ENCODE measurements around the gene C2orf78.
A peak's percentile ranks its signal among the peaks of the same experiment; 100 is the strongest.
"Not testable (repeated sequence)": the region's sequence is repeated elsewhere in the genome, so short reads cannot be mapped to it uniquely, and the experiment has no call there.

C2orf78 gene

DNA sequence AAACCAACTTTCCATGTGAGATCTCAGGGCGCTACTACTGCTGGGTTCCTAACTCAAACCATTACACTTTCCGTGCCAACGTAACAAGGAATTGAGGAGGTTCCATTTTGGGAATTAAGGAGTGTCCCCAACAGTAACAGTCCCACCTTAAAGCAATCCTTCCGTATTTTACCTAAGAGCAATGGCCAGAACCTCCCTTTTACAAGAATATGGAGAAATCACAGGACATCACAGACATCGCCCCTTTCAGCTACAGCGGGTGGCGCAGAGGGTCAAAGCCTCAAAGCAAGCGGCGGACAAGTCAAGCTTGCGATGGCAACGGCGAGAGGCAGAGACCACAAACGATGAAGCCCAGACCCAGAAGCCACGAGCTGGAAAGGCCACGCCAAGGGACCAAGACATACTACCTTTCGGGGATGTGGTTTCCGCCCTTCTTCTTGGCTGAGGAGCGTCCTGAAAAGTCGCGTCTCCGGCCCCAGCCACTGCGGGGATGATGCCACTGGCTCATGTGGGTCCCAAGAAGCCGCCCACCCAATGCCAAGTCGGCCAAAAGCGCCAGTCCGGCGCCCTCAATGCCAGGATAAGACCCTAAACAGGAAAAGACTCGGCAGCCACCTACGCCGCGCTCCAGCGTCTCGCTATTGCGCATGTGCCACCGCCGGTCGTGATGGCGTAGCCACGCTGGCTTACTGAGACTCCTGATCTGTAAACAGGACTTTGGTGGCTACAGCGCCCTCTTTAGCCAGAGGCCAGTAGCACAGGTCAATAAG lies 4.3 kb upstream of the C2orf78 start, which contains the start of gene DUSP11:
Gene DUSP11 (minus strand): TSS at position 637 of the 770 bp plus-strand sequence. CDS start 129 bp downstream, at position 508.
- DNase-seq (ENCODE audit: low read depth): peak; percentile 64

DNA sequence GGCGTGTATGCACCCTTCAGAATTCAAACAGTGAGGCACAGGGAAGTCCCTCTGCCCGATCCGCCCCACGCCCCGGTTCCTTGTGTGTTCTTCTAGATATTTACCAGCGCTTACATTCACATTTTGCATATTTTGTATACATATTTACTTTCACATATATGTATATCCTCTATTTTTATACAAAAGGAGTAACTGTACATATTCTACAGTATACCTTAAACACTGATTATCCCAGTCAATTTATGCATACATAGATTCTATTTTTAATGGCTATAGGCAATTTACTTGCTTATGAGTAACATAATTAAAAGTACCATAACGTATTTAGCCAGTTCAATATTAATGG lies 3.8 kb upstream of the C2orf78 start:
- no peak for DNase-seq (ENCODE audit: low read depth)

DNA sequence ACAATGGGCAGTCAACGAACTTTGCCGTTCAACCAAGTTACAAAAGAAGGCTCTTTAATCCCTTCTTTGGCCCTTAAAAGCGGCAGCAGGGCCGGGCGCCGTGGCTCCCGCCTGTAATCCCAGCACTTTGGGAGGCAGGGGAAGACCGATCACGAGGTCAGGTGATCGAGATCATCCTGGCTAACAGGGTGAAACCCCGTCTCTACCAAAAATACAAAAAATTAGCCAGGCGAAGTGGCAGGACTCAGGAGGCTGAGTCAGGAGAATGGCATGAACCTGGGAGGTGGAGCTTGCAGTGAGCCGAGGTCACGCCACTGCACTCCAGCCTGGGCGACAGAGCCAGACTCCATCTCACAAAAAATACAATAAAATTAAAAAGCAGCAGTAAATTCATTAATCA lies 581 bp upstream of the C2orf78 start:
- not testable (repeated sequence) for DNase-seq (ENCODE audit: low read depth)

DNA sequence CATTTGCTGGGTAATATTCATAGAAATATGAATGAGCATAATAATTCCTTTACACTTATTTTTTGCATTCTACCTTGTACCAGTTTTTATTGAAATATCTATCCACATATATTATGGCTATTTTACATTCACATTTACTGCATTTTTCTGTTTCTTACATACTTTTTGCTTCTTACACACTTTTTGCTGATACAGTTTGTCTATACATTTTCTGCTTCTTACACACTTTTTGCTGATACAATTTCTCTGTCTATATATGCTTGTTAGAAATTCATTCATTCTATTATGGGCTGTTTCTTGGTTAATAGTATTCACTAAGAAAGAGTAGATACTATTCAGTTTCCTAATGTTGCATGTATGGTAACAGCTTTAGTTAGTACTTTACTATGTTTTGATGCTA lies 27.9 kb downstream of the C2orf78 start:
- no peak for DNase-seq (ENCODE audit: low read depth)

DNA sequence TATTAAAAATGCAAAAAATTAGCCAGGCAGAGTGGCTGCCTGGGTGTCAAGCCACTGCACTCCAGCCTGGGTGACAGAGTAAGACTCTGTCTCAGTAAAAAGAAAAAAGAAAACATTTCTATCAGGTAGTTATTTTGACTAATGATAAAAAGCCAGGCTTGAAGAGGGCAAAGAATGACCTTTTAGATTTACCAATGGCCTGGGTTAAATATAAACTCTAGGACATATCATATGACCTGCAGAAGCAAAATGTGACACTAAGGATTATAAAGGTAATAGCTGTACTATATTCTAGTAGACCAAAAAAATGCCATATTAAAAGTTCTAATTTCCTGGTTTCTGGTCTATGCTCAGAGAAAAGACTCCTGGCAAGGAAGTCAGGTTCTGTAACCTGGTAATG lies 28.7 kb downstream of the C2orf78 start:
- DNase-seq (ENCODE audit: low read depth): no peak

DNA sequence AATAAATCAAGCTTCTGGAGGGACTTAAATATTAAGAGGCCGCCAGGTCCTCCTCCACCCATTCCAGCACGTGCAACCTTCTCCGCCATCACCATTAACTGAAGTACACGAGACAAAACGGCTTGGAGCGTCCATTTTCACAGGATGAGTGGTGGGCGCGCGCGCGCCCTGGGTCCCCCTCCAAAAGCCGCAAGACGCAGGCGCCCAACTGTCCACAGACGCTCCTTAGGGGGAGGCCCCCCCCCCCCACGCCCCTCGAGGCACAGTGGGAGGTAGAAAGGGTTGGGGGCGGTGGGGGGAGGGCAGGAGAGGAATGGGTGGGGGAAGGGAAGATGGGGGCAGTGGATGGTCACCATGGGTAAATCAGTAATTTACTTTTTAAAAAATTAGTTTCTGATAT lies 34.3 kb downstream of the C2orf78 start:
- no peak for DNase-seq (ENCODE audit: low read depth)

DNA sequence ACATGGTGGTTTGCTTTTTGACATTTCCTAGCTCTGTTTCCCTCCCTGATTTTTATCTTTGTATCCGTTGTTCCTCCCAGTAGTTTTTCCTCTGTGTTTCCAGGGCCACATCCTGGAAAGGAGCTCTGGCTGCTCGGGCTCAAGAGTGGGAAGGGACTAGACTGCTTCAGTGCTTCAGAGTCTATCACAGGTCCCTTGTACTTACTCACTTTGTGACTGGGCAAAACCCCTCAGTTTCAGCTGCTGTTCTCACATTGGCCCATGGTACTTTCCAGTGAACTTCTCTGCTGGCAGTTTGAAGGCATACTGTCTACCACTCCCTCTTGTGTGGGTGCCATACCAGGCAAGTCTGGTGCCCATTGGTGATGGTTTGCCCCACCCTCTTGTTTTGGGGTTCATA lies 37.2 kb downstream of the C2orf78 start:
- no peak for DNase-seq (ENCODE audit: low read depth)

DNA sequence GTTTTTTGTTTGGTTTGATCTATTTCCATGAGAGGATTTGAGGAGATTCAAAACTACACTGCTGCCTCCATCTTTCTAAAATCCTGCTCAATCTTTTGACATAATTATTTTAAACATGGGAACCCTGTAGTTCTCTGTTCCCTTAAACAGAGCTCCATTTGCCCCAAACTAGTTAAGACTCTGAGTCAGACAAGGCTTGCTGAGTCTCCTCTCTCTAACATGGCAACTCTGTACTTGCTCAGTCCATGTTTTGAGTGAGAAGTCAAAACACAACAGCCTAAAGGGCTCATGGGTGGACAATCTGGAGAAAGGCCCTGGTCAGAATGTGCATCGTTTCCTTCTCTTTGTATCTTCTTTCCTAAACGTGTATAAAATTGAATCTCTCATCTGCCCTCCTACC lies 37.7 kb downstream of the C2orf78 start:
- no peak for DNase-seq (ENCODE audit: low read depth)

DNA sequence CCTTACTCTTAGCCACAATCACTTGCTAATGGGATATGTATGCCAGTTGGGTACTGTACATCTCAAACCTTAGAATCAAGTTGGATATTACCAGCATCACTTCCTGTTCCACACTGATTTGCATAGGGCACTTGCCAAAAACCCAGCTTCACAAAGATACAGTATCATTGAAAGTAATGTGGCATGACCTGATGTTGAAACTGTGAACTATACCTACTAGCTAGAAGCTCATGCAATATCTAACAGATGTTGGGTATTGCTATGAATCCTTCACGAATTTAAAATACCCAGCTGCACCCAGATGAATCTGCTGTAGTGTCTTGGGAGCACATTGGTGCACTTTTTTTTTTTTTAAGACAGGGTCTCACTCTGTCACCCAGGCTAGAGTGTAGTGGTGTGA lies 38.3 kb downstream of the C2orf78 start:
- DNase-seq (ENCODE audit: low read depth): no peak

DNA sequence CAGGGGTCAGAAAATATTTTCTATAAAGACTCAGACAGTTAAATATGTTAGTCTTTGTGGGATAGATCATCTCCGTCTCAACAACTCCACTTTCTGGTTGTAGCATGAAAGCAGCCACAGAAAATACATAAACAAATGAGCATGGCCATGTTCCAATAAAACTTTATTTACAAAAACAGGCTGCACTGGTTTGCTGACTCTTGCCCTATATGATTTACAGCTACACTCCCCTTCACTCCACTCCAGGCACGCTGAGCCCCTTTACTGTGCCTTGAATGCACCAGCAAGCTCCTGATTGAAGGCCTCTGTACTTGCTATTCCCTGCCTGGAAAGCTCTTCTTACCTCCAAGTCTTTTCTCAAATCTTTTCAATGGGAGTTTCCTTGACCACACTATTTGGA lies 39.0 kb downstream of the C2orf78 start:
- DNase-seq (ENCODE audit: low read depth): no peak

DNA sequence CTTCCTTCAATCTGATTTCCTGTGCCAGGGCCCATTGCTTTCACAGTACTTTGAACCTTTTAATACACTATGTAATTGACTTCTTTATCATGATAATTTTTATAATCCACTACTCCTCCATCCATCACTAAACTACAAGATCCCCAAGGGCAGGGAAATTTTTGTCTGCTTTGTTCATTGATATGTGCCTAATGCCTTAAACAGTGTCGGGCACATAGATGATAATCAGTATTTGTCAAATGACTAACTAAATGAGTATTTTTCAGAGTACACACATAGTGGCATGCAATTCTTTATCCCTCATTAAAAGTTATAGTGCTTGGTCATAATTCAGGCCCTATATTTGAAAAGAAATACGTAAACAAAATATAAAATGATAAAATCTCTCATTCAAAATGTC lies 39.4 kb downstream of the C2orf78 start:
- no peak for DNase-seq (ENCODE audit: low read depth)

DNA sequence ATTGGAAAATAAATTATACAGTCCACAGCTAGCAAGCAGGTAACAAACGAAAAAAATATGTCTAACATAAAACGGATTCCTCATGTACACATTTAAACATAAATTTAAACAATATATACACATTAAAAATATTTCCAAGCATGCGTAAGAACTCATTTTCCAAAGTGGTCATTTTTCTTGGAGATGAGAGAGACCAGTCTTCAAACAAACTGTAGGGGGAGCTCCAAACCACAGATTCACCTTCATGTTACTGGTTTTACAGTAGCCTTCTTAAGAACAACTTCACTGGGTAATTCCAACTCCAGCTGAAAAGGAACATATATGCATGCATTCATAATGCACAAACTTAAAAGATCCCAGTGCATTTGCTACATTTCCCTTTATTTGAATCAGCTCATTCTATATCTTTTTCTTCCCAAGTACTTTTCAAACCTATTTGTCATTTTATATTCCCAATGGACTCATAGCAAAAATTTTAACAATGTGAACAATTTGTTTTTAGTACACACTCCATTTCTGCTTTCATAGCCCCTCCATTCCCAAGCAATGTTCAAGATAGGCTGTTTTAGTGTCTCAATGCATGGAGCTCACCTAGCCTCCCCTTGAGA lies 40.0 kb downstream of the C2orf78 start:
- DNase-seq (ENCODE audit: low read depth): peak; percentile 49

DNA sequence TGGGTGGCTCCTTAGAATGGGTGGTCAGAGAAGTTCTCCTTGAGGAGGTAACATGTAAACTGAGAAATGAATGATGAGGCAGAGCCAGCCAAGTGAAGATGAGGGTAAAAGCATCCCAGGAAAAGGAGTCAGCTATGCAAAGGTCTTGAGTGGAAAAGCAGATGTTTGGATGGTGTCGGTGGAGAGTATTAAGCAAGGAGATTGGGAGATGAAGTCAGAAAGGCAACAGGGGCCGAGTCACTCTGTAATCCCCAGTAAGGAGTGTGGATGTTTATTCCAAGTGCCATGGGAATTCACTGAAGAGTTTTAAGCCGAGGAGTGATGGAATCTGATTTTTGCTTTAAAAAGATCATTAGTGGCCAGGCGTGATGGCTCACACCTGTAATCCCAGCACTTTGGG lies 41.4 kb downstream of the C2orf78 start:
- no peak for DNase-seq (ENCODE audit: low read depth)

DNA sequence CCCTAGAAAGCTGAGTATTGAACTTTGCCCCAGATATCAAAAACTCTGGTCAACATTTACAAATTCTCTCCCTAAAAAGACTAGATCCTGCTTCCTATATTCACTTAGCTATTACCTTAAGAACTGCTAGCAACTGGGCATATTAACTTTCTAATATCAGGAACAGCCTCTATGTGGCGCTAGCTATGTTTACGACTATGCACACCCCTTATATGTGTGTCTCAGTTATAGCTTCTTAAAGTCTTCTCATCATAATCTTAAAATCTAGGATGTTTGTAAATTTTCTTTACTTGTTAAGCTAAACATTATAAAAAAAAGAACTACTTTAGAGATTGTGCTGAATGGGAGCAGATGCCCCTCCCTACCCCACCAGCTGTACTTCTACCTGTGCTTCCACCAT lies 43.0 kb downstream of the C2orf78 start:
- no peak for DNase-seq (ENCODE audit: low read depth)

DNA sequence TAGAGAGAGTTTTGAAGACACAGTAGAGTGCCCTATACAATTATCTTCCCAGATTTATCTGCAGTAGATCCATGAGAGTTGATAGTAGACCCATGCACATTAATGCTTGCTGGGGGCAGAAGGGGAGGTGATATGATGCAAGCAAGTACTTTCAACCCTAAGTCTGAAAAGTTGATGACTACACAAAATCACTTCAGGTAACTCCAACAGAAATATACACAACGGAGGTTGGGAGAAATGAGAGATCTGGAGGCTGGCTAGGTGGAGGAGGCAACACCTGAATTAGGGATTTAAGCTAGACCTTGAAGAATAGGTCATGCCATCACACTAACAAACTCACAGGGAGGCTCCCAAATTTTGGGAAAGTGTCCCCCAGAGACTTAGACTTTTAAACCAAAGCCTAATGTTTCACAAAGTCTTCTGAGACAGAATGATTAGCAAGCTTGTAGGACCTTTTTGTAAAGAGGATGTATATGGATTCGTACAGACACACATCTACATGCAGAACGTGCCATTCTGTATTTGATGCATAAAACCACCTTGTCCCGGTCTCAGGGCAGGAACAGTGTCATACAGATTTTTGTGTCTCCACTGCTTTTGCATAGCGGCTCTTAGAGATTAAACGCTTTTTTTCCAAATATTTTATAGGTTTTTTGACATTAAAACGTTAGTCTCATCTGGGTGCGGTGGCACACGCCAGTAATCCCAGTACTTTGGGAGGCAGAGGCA lies 43.8 kb downstream of the C2orf78 start:
- no peak for DNase-seq (ENCODE audit: low read depth)

DNA sequence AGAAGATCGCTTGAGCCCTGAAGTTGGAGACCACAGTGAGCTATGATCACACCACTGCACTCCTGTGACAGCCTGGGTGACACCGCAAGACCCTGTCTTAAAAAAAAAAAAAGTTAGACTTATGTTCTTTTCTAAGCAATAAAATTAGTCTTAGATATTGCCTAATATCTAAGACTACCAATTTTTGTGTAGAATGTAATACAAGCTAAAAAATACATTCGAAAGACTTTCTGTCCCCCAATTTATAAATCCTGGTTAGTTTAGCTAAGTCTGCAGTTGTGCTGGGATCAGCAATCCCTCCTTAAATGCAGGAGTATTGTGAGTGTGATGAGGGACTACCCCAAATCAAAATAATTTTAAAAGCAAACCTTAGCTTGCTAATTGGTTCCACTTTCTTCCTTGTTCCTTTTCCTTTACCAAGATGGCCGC lies 44.4 kb downstream of the C2orf78 start:
- DNase-seq (ENCODE audit: low read depth): no peak

DNA sequence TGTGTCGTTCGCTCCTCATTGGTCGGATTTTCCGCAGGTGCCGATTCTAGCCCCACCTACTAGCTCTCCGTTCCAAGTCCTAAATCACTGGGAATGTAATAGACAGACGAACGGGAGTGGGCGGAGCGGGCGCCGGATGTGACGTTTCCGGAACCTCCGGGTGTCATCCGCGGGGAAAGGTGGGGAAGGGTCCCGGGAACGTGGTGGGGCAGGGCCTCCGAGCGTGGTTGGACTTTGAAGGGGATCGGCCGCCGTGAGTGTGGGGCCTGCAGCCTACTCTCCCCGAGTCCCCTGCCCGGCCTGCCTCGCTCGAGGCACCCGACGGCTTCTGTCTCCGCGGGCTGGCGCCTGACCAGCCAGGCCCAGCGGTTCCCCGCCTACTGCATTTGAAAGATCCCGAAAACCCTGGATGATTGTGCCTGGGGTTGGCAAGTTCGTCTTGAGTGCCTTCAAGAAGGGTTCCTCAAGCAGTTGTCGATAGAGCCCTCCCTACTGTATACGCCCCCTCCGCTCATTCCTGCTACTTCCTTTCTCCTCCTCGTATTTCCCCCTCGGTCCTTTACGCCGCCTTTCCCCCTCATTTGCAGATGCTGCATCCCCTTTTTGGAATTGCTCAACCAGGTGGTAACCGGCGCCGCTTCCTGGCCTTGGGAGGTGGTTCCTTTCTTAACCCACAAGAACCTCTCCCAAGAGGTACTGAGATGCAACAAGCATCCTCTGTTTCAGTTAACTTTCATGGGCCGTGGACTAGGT lies 45.0 kb downstream of the C2orf78 start, which contains the start of gene STAMBP:
Gene STAMBP (plus strand): TSS at position 144 of the 753 bp plus-strand sequence. CDS start 1,896 bp downstream, outside the sequence.
- peak; percentile 92 for DNase-seq (ENCODE audit: low read depth)

DNA sequence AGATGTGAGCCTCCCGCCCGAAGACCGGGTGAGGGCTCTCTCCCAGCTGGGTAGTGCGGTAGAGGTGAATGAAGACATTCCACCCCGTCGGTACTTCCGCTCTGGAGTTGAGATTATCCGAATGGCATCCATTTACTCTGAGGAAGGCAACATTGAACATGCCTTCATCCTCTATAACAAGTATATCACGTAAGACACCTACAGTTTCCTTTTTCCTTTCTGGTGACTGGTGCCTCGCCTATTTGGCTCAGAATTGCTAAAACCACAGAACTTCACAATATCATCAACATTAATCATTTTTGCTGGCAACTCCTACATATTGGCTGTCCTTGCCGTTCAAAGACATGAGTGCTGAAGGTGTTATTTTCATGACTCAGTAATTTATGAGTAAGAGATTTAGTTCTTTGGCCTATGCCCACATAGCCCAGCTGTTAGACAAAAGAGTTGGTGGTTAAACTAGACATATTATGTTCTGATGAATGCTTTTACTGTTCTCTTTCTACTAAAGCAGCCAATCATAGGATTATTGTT lies 47.0 kb downstream of the C2orf78 start:
- peak; percentile 72 for DNase-seq (ENCODE audit: low read depth)

DNA sequence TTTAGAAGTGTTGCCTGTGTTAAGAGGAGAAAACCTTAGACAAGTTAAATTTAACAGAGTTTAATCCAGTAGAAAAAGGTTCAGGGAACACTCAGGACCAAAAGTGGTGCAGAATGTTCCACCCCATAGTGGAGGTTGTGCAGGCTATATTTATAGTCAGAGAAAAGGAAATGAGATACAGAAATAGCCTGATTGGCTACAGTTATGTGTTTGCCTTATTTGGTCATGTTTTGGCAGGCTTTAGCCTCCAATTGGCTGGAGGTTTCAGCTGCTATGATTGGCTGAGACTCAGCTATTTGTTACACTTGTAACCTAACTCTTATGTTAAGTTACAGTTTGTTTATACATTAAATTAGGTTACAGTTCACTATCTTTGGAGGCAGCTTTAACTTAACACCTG lies 48.9 kb downstream of the C2orf78 start:
- no peak for DNase-seq (ENCODE audit: low read depth)

DNA sequence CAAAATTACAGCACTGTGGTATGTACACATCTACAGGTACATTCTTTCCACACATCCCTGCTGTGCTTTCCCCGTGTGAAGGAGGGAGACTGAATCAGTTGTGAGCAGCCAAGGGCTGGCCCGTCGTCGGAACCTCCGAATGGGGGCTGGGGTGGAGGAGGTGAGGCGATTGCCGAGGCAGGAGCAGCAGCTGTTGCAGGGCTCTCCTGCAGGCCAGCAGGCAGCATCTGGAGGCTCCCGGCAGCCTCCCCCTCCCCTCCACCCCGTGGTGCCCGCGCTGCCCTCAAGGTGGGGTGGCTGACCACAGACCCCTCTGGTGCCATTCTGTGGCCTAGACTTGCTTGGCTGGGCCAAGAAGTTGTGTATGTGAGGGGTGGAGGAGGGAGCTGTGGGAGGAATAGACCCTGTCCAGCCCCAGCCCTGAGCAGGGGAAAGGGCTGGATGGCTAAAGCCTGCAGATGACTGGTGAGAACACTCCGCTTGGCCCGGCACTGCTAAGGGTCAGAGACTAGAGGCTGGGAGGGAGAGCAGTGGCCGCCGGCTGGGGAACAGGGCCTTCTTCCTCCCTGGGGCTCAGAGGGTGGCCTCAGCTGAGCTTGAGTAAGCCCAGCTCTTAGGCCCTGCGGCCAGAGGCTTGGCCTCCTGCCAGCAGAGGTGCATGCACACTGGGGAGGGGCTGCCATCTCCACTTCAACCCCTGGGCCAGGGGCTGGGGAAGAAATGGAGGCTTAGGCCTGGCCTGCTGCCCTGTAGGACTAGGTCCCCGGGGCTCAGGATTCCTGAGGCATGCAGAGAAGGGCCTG lies 52.4 kb downstream of the C2orf78 start:
- no peak for DNase-seq (ENCODE audit: low read depth)

All from HS-27A (cell line).